ENCODE measurements around the gene OIP5.

DNA sequence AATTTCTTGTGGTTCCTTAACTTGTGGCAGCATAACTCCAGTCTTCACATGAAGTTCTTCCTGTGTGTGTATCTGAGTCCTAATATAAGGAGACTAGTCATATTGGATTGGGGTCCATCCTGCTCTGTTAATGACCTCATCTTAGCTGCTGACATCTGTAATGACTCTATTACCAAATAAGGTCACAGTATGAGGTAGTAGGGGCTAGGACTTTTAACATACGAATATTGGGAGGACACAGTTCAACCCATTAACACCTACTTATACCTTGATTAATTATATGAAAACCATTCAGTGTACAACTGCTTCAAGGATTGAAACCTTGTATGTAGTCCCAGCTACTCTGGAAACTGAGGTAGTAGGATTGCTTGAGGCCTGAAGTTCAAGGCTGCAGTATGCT is 43.9 kb downstream of the OIP5 start:
- TF ChIP-seq, protein P1, sequence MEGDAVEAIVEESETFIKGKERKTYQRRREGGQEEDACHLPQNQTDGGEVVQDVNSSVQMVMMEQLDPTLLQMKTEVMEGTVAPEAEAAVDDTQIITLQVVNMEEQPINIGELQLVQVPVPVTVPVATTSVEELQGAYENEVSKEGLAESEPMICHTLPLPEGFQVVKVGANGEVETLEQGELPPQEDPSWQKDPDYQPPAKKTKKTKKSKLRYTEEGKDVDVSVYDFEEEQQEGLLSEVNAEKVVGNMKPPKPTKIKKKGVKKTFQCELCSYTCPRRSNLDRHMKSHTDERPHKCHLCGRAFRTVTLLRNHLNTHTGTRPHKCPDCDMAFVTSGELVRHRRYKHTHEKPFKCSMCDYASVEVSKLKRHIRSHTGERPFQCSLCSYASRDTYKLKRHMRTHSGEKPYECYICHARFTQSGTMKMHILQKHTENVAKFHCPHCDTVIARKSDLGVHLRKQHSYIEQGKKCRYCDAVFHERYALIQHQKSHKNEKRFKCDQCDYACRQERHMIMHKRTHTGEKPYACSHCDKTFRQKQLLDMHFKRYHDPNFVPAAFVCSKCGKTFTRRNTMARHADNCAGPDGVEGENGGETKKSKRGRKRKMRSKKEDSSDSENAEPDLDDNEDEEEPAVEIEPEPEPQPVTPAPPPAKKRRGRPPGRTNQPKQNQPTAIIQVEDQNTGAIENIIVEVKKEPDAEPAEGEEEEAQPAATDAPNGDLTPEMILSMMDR (IDR thresholded peaks at IDR 0.05) = no peak
- TF ChIP-seq POLR2A (IDR thresholded peaks at IDR 0.05) (no peak), POLR2AphosphoS5 (IDR thresholded peaks at IDR 0.05; ENCODE audit: insufficient read depth in 1 of 2, low read depth in 1 of 2) (no peak)

Measured in vagina (tissue), 2 donors.